K562 (cell line): ENCODE data around the gene DLAT. TPM values are rescaled to one million over a fixed set of nuclear protein-coding genes. Genes with fewer than 3 reads are reported as not detected.
A peak's percentile ranks its signal among the peaks of the same experiment; 100 is the strongest.

Experiments
- BCLAF1 ChIP-seq, 2 experiments: fragments of 450-650 bp in 1 of 2; IDR thresholded peaks; 2 replicates each; pipeline ENCODE4 v1.6.1; 2011 to 2017; ENCODE audit warnings: low read depth in 2 of 2, antibody characterized with exemption in 1 of 2, borderline replicate concordance in 1 of 2, low read length in 1 of 2, mild to moderate bottlenecking in 1 of 2, mixed read lengths in 1 of 2; ENCODE audit not compliant: control insufficient read depth in 1 of 2
- BRCA1 ChIP-seq, 2 experiments: fragments of 450-650 bp in 1 of 2; sonication (generic) in 1 of 2; formaldehyde crosslinking in 1 of 2; IDR thresholded peaks; 2 replicates each; pipeline versions ENCODE4 v1.5.0 to v1.6.1; 2017 to 2020; ENCODE audit warnings: mild to moderate bottlenecking in 1 of 2, missing genetic modification reagents in 1 of 2
- CBX3 ChIP-seq, 2 experiments: IDR thresholded peaks; 1 replicate in 1 of 2; 2 replicates in 1 of 2; pipeline ENCODE4 v1.6.1; 2012; ENCODE audit warnings: inconsistent platforms in 2 of 2, low read length in 2 of 2, borderline replicate concordance in 1 of 2, control low read depth in 1 of 2
- HMBOX1 ChIP-seq: sonication (generic); IDR thresholded peaks from 2 replicates; pipeline ENCODE4 v1.6.1; 2016
- HNRNPUL1 ChIP-seq: fragments of 200-400 bp; formaldehyde crosslinking; IDR thresholded peaks from 2 replicates; pipeline ENCODE4 v1.6.1; 2017; ENCODE audit warnings: low read length
- KLF10 ChIP-seq: fragments of 250-450 bp; sonication (Bioruptor Pico); IDR thresholded peaks from 2 replicates; pipeline ENCODE4 v1.6.1; 2021; ENCODE audit warnings: matching md5 sums
- LEF1 ChIP-seq: fragments of 450-650 bp; IDR thresholded peaks from 2 replicates; pipeline ENCODE4 v1.6.1; 2016; ENCODE audit warnings: mild to moderate bottlenecking
- NR2C2 ChIP-seq, 2 experiments: fragments of 200-800 bp in 1 of 2; sonication (Bioruptor generic) in 1 of 2; sonication (generic) in 1 of 2; formaldehyde crosslinking in 1 of 2; IDR thresholded peaks; 2 replicates each; pipeline versions ENCODE4 v1.6.1 to v1.8.0; 2016 to 2022; ENCODE audit warnings: mild to moderate bottlenecking in 1 of 2, missing compliant biosample characterization in 1 of 2, missing genetic modification characterization in 1 of 2, missing genetic modification reagents in 1 of 2
- POLR3A ChIP-seq: IDR thresholded peaks from 2 replicates; pipeline ENCODE4 v1.6.1; 2011; ENCODE audit warnings: borderline replicate concordance, mild to moderate bottlenecking, moderate library complexity; ENCODE audit not compliant: insufficient read length, insufficient read depth; ENCODE audit errors: extremely low read depth
- SOX6 ChIP-seq: fragments of 450-650 bp; IDR thresholded peaks from 2 replicates; pipeline ENCODE4 v1.6.1; 2014; ENCODE audit warnings: mild to moderate bottlenecking
- TCFL5 ChIP-seq: fragments of 250-450 bp; sonication (Bioruptor Pico); conservative IDR thresholded peaks from 2 replicates; pipeline ENCODE4 v1.6.1; 2021; ENCODE audit warnings: mild to moderate bottlenecking, moderate library complexity, matching md5 sums
- TGIF2 ChIP-seq: sonication (generic); formaldehyde crosslinking; IDR thresholded peaks from 2 replicates; pipeline ENCODE4 v1.8.1; 2022; ENCODE audit warnings: mild to moderate bottlenecking, missing genetic modification reagents, moderate library complexity
- TRIM24 ChIP-seq, 2 experiments: fragments of 450-650 bp; IDR thresholded peaks; 2 replicates each; pipeline ENCODE4 v1.6.1; 2016
- ZFP36 ChIP-seq: fragments of 150-350 bp; IDR thresholded peaks from 2 replicates; pipeline ENCODE4 v1.6.1; 2018; ENCODE audit warnings: low read length, low read depth; ENCODE audit not compliant: partially characterized antibody
- ZFX ChIP-seq: sonication (generic); formaldehyde crosslinking; IDR thresholded peaks from 2 replicates; pipeline ENCODE4 v1.8.0; 2022; ENCODE audit warnings: mild to moderate bottlenecking, missing genetic modification reagents, moderate library complexity
- ZNF140 ChIP-seq: fragments of 250-450 bp; sonication (Bioruptor Pico); IDR thresholded peaks from 2 replicates; pipeline ENCODE4 v1.8.0; 2021; ENCODE audit warnings: moderate library complexity, mild to moderate bottlenecking, inconsistent platforms
- ZNF224 ChIP-seq: sonication (generic); formaldehyde crosslinking; IDR thresholded peaks from 2 replicates; pipeline ENCODE4 v1.8.0; 2022; ENCODE audit warnings: mild to moderate bottlenecking, missing genetic modification reagents
- ZNF584 ChIP-seq: fragments of 200-800 bp; sonication (Bioruptor generic); IDR thresholded peaks from 2 replicates; pipeline ENCODE4 v1.6.1; 2016; ENCODE audit warnings: low read depth, mild to moderate bottlenecking, missing genetic modification characterization, missing compliant biosample characterization
- polyA plus RNA-seq, 8 experiments: library from polyadenylated mRNA; depleted of rRNA in 4 of 8; stranded (reverse) in 5 of 8; unstranded in 3 of 8; fragments of >200 nt; fragmentation: Nextera tagmentation in 2 of 8; fragmentation: Illumina TruSeq in 1 of 8; extraction: Ambion mirVana in 2 of 8; extraction: Trizol in 1 of 8; gene quantifications; 2 replicates each; pipeline versions ENCODE4 v1.2.1 to v1.2.3, GENCODE V29; 2011 to 2014; ENCODE audit warnings: inconsistent platforms in 1 of 8, missing spikeins in 1 of 8
- total RNA-seq, 7 experiments: library from RNA; depleted of rRNA in 6 of 7; stranded (reverse); fragments of >200 nt in 6 of 7; fragmentation: Illumina TruSeq in 2 of 7; extraction: Trizol in 2 of 7; gene quantifications; 2 replicates each; pipeline versions ENCODE4 v1.2.1 to v1.2.3, GENCODE V29; 2011 to 2021; ENCODE audit warnings: low replicate concordance in 1 of 7
- TF ChIP-seq, protein P1 (sequence below): conservative IDR thresholded peaks from 2 replicates; pipeline ENCODE4 v1.6.1; 2011; ENCODE audit warnings: low read depth, mild to moderate bottlenecking, low read length; ENCODE audit not compliant: control insufficient read depth
- TF ChIP-seq, protein P2 (sequence below): sonication (generic); formaldehyde crosslinking; IDR thresholded peaks from 2 replicates; pipeline ENCODE4 v1.4.0; 2020; ENCODE audit warnings: mild to moderate bottlenecking, missing genetic modification reagents

The DLAT gene
- total and polyA plus RNA-seq, 9 of the 15 experiments (the other 6 are each of a cell fraction or from before 2014, with no cell fraction given), result 41.7 to 152 (median 105) TPM

- TF ChIP-seq CBX3 (IDR thresholded peaks at IDR 0.05; ENCODE audit: borderline replicate concordance in 1 of 2, low read length in 2 of 2), result no peak
- TF ChIP-seq LEF1, result no peak
- TF ChIP-seq, protein P1, sequence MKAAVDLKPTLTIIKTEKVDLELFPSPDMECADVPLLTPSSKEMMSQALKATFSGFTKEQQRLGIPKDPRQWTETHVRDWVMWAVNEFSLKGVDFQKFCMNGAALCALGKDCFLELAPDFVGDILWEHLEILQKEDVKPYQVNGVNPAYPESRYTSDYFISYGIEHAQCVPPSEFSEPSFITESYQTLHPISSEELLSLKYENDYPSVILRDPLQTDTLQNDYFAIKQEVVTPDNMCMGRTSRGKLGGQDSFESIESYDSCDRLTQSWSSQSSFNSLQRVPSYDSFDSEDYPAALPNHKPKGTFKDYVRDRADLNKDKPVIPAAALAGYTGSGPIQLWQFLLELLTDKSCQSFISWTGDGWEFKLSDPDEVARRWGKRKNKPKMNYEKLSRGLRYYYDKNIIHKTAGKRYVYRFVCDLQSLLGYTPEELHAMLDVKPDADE, result no peak
- TF ChIP-seq ZNF224, result peak; percentile 23; the same call in 1 of the 2 replicates
- no peak for TF ChIP-seq HMBOX1
- TF ChIP-seq HNRNPUL1, result no peak
- no peak for TF ChIP-seq ZNF584 (CRISPR knock-in tag)
- no peak for TF ChIP-seq ZFX (CRISPR knock-in tag)
- TF ChIP-seq POLR3A, result no peak
- TF ChIP-seq, protein P2, sequence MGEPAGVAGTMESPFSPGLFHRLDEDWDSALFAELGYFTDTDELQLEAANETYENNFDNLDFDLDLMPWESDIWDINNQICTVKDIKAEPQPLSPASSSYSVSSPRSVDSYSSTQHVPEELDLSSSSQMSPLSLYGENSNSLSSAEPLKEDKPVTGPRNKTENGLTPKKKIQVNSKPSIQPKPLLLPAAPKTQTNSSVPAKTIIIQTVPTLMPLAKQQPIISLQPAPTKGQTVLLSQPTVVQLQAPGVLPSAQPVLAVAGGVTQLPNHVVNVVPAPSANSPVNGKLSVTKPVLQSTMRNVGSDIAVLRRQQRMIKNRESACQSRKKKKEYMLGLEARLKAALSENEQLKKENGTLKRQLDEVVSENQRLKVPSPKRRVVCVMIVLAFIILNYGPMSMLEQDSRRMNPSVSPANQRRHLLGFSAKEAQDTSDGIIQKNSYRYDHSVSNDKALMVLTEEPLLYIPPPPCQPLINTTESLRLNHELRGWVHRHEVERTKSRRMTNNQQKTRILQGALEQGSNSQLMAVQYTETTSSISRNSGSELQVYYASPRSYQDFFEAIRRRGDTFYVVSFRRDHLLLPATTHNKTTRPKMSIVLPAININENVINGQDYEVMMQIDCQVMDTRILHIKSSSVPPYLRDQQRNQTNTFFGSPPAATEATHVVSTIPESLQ (CRISPR knock-in tag), result 0 out of 2 replicates have a peak, but pooled peaks have one; percentile 26
- TF ChIP-seq SOX6, result no peak
- TF ChIP-seq BCLAF1 (IDR thresholded peaks at IDR 0.05; ENCODE audit: borderline replicate concordance in 1 of 2, control insufficient read depth in 1 of 2, low read depth in 2 of 2, low read length in 1 of 2), result no peak
- TF ChIP-seq ZNF140 (CRISPR knock-in tag), result no peak
- TF ChIP-seq ZFP36, result no peak
- TF ChIP-seq TGIF2 (CRISPR knock-in tag), result 0 out of 2 replicates have a peak, but pooled peaks have one; percentile 27
- TF ChIP-seq TRIM24 (IDR thresholded peaks at IDR 0.05), result 0 out of 4 replicates have a peak, but pooled peaks of 1 of the 2 experiments have one; percentile 32
- TF ChIP-seq NR2C2 (CRISPR knock-in tag; IDR thresholded peaks at IDR 0.05), result no peak
- peak; percentile 11; the same call in 1 of the 2 replicates for TF ChIP-seq NR2C2 (tag; IDR thresholded peaks at IDR 0.05)
- TF ChIP-seq TCFL5 (CRISPR knock-in tag), result no peak
- TF ChIP-seq BRCA1 (IDR thresholded peaks at IDR 0.05), result no peak
- no peak for TF ChIP-seq BRCA1 (CRISPR knock-in tag; IDR thresholded peaks at IDR 0.05)
- TF ChIP-seq KLF10 (CRISPR knock-in tag), result no peak
These were observed 62.0 kb downstream of the DLAT start (continued) for GRCh38 chr11:112087212-112087611.
